Small intestine (tissue), 7 donors: Measurements from ENCODE around the gene TMEM178A. TPM values are rescaled to one million over a fixed set of nuclear protein-coding genes. Genes with fewer than 3 reads are reported as not detected.

Experiments
- DNase-seq, 2 donors: peaks; one replicate each; pipeline versions ENCODE4 v3.0.0 to v3.0.0-alpha.2; 2013
- FAIRE-seq: peaks from 2 replicates; lab custom pipeline; 2012; peaks lifted over from hg19 to GRCh38; lab: Jason Lieb, UNC
- H3K27ac ChIP-seq, 3 donors: one replicate each; pipeline ENCODE4 v1.5.1; 2013; ENCODE audit warnings: low read length in 2 of 3, mild to moderate bottlenecking in 2 of 3, control low read depth in 1 of 3, inconsistent platforms in 1 of 3, low read depth in 1 of 3, moderate library complexity in 1 of 3
- H3K27me3 ChIP-seq, 3 donors: one replicate each; pipeline ENCODE4 v1.6.1; 2013; ENCODE audit warnings: low read length in 3 of 3, inconsistent platforms in 1 of 3; ENCODE audit not compliant: control insufficient read depth in 3 of 3, insufficient read depth in 3 of 3
- H3K36me3 ChIP-seq, 3 donors: one replicate each; pipeline ENCODE4 v1.6.1; 2013; ENCODE audit warnings: low read length in 3 of 3, inconsistent platforms in 1 of 3, low read depth in 1 of 3, mild to moderate bottlenecking in 1 of 3, moderate library complexity in 1 of 3; ENCODE audit not compliant: control insufficient read depth in 3 of 3, insufficient read depth in 2 of 3
- H3K4me1 ChIP-seq, 3 donors: one replicate each; pipeline ENCODE4 v1.6.1; 2013; ENCODE audit warnings: low read length in 2 of 3, inconsistent platforms in 1 of 3, low read depth in 1 of 3, mild to moderate bottlenecking in 1 of 3, moderate library complexity in 1 of 3; ENCODE audit not compliant: control insufficient read depth in 3 of 3, insufficient read depth in 2 of 3
- H3K4me3 ChIP-seq, 3 donors: one replicate each; pipeline ENCODE4 v1.5.1; 2013; ENCODE audit warnings: low read length in 3 of 3, control low read depth in 1 of 3, inconsistent platforms in 1 of 3, low read depth in 1 of 3, mild to moderate bottlenecking in 1 of 3, moderate library complexity in 1 of 3
- H3K9me3 ChIP-seq, 2 donors: one replicate each; pipeline ENCODE4 v1.6.1; 2013; ENCODE audit warnings: low read depth in 1 of 2, low read length in 1 of 2; ENCODE audit not compliant: control insufficient read depth in 2 of 2, insufficient read depth in 1 of 2
- WGBS, 3 donors: extraction: QIAGEN DNeasy Blood & Tissue Kit; methylation state at CpG; one replicate each; pipeline ENCODE4 v1.1.7; 2013; 5-methylcytosine and 5-hydroxymethylcytosine counted together
- polyA plus RNA-seq, 4 donors: library from polyadenylated mRNA; stranded (reverse) in 3 of 4; unstranded in 1 of 4; fragments of 200-250 nt in 3 of 4; fragments of 120-200 nt in 1 of 4; gene quantifications; one replicate each; pipeline versions ENCODE4 v1.2.1 to v1.2.3, GENCODE V29; 2013
- donor health status: healthy with polysubstance abuse.
- donor health status: control.
- donor health status: control.
- donor health status: Bipolar disorder and iron deficiency.
- donor health status: healthy.

TMEM178A gene
- polyA plus RNA-seq, 4 donors: 0.61 to 5.0 (median 3.0) TPM

DNA sequence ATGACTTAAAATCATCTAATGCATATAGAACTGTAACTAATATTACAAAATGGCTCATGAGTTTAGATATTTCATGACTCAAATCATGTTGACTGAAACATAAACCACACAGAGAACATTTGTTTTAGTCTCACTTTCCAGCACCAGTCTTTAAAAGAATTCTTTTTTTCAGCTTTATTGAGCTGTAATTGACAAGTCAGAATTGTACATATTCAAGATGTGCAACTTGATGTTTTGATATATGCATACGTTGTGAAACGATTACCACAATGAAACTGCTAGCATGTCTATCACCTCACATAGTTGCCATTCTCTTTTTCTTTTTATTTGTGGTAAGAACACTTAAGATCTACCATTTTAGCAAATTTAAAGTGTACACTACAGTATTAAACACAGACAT, 25.0 kb upstream of the TMEM178A start:
- Histone ChIP-seq H3K27me3 (no peaks in the 10 kb centered on the region), H3K36me3 (no peaks in the 10 kb centered on the region), H3K4me1 (no peaks in the 10 kb centered on the region), H3K9me3 (no peaks in the 10 kb centered on the region), H3K27ac (no peak overlapping the region), H3K4me3 (no peak overlapping the region)
- WGBS, 3 donors: 77 to 90% (median 80%) methylated on average over 2 of the region's 2 CpGs
- DNase-seq (no peak), FAIRE-seq (no peak)

DNA sequence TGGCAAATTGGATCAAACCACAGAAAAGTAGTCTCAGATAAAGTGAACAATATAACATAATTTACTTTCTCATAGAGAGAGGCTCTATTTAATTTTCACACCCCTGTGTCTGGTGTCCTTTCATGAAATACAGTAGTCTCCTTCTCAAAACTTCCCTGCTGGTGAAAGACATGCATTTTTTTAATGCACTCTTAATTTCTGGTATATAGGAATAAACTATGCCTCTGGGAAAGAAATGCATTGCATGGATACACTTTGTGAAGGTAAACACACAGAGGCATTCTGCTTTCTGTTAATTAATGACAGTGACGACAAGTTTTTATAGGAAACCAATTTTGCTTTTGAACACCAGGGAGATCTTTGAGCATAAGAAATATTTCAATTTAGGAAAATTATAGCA, 24.1 kb upstream of the TMEM178A start:
- no peaks in the 10 kb centered on the region for H3K9me3 ChIP-seq
- DNase-seq (no peak), FAIRE-seq (no peak)
- H3K36me3 ChIP-seq: no peaks in the 10 kb centered on the region
- no peaks in the 10 kb centered on the region for H3K4me1 ChIP-seq
- H3K27me3 ChIP-seq: no peaks in the 10 kb centered on the region
- WGBS, 3 donors: 86 to 92% (median 87%) methylated on average over 1 of the region's 1 CpG
- no peak overlapping the region for H3K4me3 ChIP-seq
- H3K27ac ChIP-seq: no peak overlapping the region

DNA sequence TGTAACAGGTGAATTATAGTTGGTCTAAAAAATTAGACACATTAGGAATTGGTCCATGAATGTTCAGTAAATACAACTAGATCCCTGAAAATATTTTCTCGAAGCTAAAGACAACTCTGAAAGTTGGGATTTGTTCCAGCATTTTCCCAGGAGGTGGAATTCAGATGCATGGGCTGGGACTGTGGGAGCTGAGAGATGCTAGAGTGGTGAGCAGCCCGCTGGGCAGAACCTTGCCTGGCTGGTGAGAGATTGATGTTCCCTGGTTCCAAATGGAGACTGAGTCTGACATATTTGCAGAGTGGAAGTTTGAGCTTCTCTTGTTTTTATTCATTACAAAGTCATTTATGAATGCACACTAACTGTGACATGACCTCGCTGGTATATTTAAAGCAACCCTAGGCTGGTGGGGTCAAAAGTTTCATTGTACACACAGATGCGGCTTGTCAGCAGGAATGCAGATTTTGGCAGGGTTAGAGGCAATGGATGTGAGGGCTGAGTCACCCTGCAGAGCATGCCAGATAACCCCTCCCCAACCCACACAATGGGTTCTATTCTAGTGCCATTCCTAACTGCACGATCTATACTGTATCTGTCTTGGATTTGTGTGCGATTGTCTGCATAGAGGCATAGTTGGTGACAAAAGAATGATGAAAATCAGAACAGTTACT, 23.5 kb upstream of the TMEM178A start:
- Histone ChIP-seq H3K27me3 (no peaks in the 10 kb centered on the region), H3K36me3 (no peaks in the 10 kb centered on the region), H3K9me3 (no peaks in the 10 kb centered on the region), H3K4me1 (no peaks in the 10 kb centered on the region), H3K27ac (no peak overlapping the region), H3K4me3 (no peak overlapping the region)
- FAIRE-seq: no peak
- no peak for DNase-seq
- WGBS, 3 donors: 53 to 57% (median 54%) methylated on average over 6 of the region's 6 CpGs

DNA sequence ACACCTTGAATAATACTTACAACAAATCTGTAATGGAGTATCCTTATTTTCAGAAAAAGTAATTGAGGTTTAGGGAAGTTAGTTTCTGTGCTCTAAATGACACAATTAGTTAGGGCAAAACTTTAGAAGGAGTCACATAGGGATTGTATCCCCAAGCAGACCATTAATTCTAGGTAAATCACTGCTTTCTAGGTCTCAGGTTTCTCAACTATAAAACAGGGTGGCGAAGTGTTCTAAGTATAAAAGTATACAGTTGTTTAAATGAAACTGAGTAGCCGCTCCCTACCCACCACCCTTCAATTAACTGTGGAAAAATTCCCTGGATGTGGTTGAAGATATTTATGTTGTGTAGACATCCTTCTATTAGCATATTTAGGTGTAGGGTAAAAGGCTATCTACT, 19.9 kb upstream of the TMEM178A start:
- 81 to 96% (median 92%) methylated on average over 2 of the region's 2 CpGs for WGBS, 3 donors
- no peaks in the 10 kb centered on the region for H3K4me1 ChIP-seq
- H3K27ac ChIP-seq: no peak overlapping the region
- no peak for DNase-seq
- no peaks in the 10 kb centered on the region for H3K9me3 ChIP-seq
- H3K27me3 ChIP-seq: peaks cover 0 to 3% (median 0%) of the 10 kb centered on the region in 3 donors
- H3K4me3 ChIP-seq: no peak overlapping the region
- H3K36me3 ChIP-seq: no peaks in the 10 kb centered on the region
- no peak for FAIRE-seq

DNA sequence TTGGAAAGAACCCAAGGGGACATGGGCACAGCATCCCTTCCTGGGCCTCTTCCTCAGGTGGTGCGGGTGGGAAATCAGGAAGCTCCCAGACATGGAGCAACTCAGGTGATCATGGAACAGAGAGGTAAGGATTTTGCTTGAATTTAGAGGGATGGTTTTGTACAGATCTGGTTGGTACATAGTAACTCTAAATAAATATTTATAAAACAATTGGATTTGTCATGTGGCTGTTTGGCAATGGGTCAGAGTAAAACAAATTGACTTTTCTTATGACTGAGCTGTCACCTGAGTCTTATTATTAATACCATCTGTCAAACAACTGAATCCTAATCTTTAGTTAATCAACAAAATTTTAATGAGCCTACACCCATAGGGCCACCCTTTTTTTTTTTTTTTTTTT, 19.4 kb upstream of the TMEM178A start:
- Histone ChIP-seq H3K27me3 (peaks cover 0 to 3% (median 0%) of the 10 kb centered on the region in 3 donors), H3K4me3 (no peak overlapping the region), H3K36me3 (no peaks in the 10 kb centered on the region), H3K9me3 (no peaks in the 10 kb centered on the region), H3K27ac (no peak overlapping the region), H3K4me1 (no peaks in the 10 kb centered on the region)
- FAIRE-seq (no peak), DNase-seq (no peak)
- 96 to 100% (median 98%) methylated on average over 1 of the region's 1 CpG for whole genome bisulfite sequencing, 3 donors

DNA sequence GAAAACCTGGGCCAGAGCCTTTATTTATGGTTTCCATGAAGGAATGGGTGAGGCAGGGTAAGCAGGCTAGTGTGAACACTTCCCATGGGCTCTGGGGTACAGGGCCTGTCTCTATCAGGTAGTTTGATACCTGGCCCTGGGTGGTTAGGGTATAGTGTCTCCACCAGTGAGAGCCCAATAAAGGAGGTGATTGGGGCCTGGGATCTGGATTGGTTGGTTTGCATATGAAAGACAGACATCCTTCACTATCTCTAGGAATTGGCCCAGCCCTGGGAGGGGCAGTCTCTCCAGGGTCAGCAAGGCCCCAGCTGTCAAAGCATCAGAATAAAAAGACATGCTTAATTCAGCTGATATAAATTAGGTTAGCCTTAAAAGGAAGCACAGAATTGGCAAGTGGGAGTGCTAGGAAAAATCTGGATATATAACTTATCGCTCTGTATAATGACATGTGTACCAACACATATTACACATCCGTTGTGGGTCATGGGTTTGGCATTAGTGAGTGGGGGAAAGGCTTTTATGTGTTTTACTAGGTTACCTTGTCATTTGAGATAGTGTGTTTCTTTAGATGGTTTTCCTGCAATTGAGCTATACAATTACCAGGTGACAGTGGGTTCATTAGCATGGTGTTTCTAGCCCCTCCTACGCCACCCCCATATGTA, 18.5 kb upstream of the TMEM178A start:
- peaks cover 0 to 3% (median 0%) of the 10 kb centered on the region in 3 donors for H3K27me3 ChIP-seq
- H3K27ac ChIP-seq: no peak overlapping the region
- no peak overlapping the region for H3K4me3 ChIP-seq
- no peaks in the 10 kb centered on the region for H3K36me3 ChIP-seq
- WGBS, 3 donors: 90 to 95% (median 90%) methylated on average over 3 of the region's 3 CpGs
- no peak for FAIRE-seq
- DNase-seq: no peak
- no peaks in the 10 kb centered on the region for H3K9me3 ChIP-seq
- H3K4me1 ChIP-seq: no peaks in the 10 kb centered on the region

DNA sequence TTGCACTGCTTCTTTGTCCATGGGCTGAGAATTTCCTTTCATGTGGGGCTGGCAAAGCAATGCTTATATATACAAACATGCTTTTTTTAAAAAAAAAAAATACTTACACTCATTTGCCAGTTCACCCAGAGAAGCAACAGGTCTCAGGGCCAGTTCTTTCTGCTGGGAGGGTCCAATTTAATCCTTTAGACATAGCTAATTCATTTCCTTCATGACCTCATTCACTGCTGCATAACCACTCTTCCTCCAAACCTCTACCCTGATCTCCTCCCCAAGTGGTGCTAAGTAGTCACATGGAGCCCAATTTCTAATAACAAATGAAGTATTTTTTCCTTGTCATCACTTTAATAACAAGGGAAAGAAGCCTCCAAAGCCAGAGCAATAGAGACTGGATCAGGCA, 17.1 kb upstream of the TMEM178A start:
- FAIRE-seq: no peak
- Histone ChIP-seq H3K4me1 (no peaks in the 10 kb centered on the region), H3K4me3 (no peak overlapping the region), H3K9me3 (no peaks in the 10 kb centered on the region), H3K36me3 (no peaks in the 10 kb centered on the region), H3K27me3 (peaks cover 0 to 3% (median 0%) of the 10 kb centered on the region in 3 donors), H3K27ac (no peak overlapping the region)
- no peak for DNase-seq

DNA sequence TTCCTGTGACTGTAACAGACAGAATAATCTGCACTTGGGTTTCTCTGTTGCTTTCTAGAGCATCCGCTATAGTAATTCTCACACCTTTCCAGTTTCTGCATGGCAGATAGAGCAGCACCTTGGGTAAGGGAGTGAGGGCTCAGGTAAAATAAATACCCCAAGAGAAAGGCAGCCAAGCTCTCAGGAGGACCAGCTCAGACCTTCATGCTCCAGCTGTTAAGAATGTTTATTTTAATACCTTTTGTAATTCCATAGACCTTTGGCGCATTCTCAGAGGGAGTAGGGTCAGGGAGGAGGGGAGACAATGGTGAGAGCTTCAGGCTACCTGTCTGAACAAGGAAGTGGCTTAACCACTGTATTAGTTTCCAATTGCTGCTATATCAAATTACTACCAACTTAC, 16.2 kb upstream of the TMEM178A start:
- FAIRE-seq: no peak
- WGBS, 3 donors: 95 to 98% (median 96%) methylated on average over 2 of the region's 2 CpGs

More for the DNA sequence above, 16.2 kb upstream of the TMEM178A start:
- Histone ChIP-seq H3K27me3 (peaks cover 0 to 3% (median 0%) of the 10 kb centered on the region in 3 donors), H3K27ac (no peak overlapping the region), H3K36me3 (no peaks in the 10 kb centered on the region), H3K4me3 (no peak overlapping the region), H3K9me3 (no peaks in the 10 kb centered on the region), H3K4me1 (no peaks in the 10 kb centered on the region)
- no peak for DNase-seq
